ENCODE measurements around the gene BACH2.
"Not testable (repeated sequence)": the region's sequence is repeated elsewhere in the genome, so short reads cannot be mapped to it uniquely, and the experiment has no call there.

The BACH2 gene

DNA sequence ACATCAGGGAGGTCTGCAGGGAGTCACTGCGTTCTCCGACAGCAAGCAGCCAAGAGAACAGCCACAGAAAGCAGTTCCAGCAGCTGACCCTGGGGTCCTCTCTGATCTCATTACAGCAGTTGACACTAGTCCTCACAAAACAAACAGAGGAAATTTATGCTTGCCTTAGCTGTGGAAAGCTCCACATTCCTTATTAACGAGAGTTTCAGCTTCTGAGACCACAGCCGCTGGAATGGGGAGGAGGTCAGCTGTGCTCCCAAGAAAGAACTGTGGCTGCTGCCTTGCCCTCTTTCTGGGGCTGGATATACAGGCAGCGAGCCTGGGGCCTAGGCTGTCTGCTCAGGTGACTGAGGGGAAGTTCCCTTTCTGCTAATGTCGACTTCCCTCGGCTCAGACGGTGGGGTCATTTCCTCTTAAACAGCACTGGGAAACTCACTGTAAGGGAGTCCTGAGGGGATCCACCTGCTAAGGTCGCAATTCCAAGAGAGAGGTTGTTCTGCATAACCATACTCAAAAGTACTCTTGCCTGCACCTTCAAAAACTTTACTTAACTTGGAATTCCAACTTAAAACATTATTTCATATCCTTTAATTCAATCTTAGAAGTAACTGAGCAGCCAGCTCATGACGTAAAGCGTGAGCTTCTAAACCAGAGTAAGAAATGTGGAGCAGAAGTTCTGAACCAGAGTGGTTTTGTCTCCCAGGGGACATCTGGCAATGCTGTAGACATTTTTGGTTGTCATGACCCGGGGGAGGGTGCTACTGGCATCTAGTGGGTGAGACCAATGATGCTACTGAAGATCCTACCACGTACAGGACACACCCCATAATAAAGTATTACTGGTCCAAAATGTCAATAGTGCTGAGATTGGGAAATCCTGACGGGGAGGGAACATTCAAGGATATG lies 80.3 kb downstream of the BACH2 start:
- TF ChIP-seq, protein P1, sequence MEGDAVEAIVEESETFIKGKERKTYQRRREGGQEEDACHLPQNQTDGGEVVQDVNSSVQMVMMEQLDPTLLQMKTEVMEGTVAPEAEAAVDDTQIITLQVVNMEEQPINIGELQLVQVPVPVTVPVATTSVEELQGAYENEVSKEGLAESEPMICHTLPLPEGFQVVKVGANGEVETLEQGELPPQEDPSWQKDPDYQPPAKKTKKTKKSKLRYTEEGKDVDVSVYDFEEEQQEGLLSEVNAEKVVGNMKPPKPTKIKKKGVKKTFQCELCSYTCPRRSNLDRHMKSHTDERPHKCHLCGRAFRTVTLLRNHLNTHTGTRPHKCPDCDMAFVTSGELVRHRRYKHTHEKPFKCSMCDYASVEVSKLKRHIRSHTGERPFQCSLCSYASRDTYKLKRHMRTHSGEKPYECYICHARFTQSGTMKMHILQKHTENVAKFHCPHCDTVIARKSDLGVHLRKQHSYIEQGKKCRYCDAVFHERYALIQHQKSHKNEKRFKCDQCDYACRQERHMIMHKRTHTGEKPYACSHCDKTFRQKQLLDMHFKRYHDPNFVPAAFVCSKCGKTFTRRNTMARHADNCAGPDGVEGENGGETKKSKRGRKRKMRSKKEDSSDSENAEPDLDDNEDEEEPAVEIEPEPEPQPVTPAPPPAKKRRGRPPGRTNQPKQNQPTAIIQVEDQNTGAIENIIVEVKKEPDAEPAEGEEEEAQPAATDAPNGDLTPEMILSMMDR (IDR thresholded peaks at IDR 0.05; ENCODE audit: extremely low read depth, insufficient read depth, missing control alignments), result no peak
- DNase-seq (ENCODE audit: low spot score), result no peak
- in situ Hi-C loops (cut with MboI; ENCODE audit: low pct_unique_long_range_greater_than_20kb, low sequenced_read_pairs, unreplicated experiment), result no loop called here

GRCh38 chr6:90214966-90215365 lies 81.7 kb downstream of the BACH2 start:
- in situ Hi-C loops (cut with MboI; ENCODE audit: low pct_unique_long_range_greater_than_20kb, low sequenced_read_pairs, unreplicated experiment), result no loop called here
- DNase-seq (ENCODE audit: low spot score), result no peak
- TF ChIP-seq, protein P1 (IDR thresholded peaks at IDR 0.05; ENCODE audit: extremely low read depth, insufficient read depth, missing control alignments), result no peak

DNA sequence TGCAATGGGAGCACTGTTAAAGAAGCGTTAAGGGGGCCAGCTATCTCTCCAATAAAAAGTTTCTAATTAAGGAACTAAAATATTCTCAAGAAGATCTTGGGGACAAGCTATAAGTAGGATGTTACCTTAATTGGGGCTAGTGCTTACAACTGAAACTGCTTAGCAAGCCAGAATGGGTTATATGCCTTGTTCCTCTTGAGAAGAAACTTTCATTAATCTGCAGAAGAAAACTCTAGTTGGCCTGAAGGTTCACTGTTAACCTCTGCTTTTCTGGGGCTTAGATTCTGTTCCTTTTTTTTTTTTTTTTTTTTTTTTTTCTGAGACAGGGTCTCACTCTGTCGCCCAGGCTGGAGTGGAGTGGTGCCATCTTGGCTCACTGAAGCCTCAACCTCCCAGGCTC lies 82.2 kb downstream of the BACH2 start:
- in situ Hi-C loops (cut with MboI; ENCODE audit: low pct_unique_long_range_greater_than_20kb, low sequenced_read_pairs, unreplicated experiment), result no loop called here
- no peak for DNase-seq (ENCODE audit: low spot score)

GRCh38 chr6:90212274-90212673 lies 84.4 kb downstream of the BACH2 start:
- no peak for DNase-seq (ENCODE audit: low spot score)
- in situ Hi-C loops (cut with MboI; ENCODE audit: low pct_unique_long_range_greater_than_20kb, low sequenced_read_pairs, unreplicated experiment), result no loop called here
- TF ChIP-seq, protein P1 (IDR thresholded peaks at IDR 0.05; ENCODE audit: extremely low read depth, insufficient read depth, missing control alignments), result no peak

More for the DNA sequence above, 82.2 kb downstream of the BACH2 start:
- TF ChIP-seq, protein P1 (IDR thresholded peaks at IDR 0.05; ENCODE audit: extremely low read depth, insufficient read depth, missing control alignments), result no peak

- TF ChIP-seq, protein P1 (IDR thresholded peaks at IDR 0.05; ENCODE audit: extremely low read depth, insufficient read depth, missing control alignments), result no peak
- no peak for DNase-seq (ENCODE audit: low spot score)
- in situ Hi-C loops (cut with MboI; ENCODE audit: low pct_unique_long_range_greater_than_20kb, low sequenced_read_pairs, unreplicated experiment), result no loop called here
Observed at GRCh38 chr6:90209527-90209926, 87.1 kb downstream of the BACH2 start.

DNA sequence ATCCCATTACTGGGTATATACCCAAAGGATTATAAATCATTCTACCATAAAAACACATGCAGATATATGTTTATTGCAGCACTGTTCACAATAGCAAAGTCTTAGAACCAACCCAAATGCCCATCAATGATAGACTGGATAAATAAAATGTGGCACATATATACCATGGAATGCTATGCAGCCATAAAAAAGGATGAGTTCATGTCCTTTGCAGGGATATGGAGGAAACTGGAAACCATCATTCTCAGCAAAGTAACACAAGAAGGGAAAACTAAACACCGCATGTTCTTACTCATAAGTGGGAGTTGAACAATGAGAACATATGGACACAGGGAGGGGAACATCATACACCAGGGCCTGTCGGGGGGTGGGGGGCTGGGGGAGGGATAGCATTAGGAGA lies 88.0 kb downstream of the BACH2 start:
- in situ Hi-C loops (cut with MboI; ENCODE audit: low pct_unique_long_range_greater_than_20kb, low sequenced_read_pairs, unreplicated experiment); DNase-seq (ENCODE audit: low spot score): not testable (repeated sequence)

- TF ChIP-seq, protein P1 (IDR thresholded peaks at IDR 0.05; ENCODE audit: extremely low read depth, insufficient read depth, missing control alignments), result no peak
- in situ Hi-C loops (cut with MboI; ENCODE audit: low pct_unique_long_range_greater_than_20kb, low sequenced_read_pairs, unreplicated experiment), result no loop called here
- DNase-seq (ENCODE audit: low spot score), result no peak
Observed at GRCh38 chr6:90204327-90205056, 92.2 kb downstream of the BACH2 start.

Measured in GM13977 (cell line).